ENCODE data around the gene ST8SIA5. TPM values are rescaled to one million over a fixed set of nuclear protein-coding genes. Genes with fewer than 3 reads are reported as not detected.

ST8SIA5 gene
- total and polyA plus RNA-seq, 9 of the 15 experiments (the other 6 are each of a cell fraction or from before 2014, with no cell fraction given), result 0.03 to 0.33 (median 0.06) TPM; not detected in 5

GRCh38 chr18:46624127-46624526 lies 132.7 kb downstream of the ST8SIA5 start:
- peaks cover 0 to 5% of the 10 kb centered on the region in 2 experiments; a peak in 2 of 5 replicates for H3K4me1 ChIP-seq (replicated peaks in 1 of 2; ENCODE audit: control insufficient read depth in 2 of 2, insufficient read depth in 2 of 2, low read length in 2 of 2)
- H3K36me3 ChIP-seq (ENCODE audit: control insufficient read depth, insufficient read depth, low read length), result no peaks in the 10 kb centered on the region
- BruUV-seq (replicated peaks), result no TSS peak
- no peaks in the 10 kb centered on the region; a peak in 1 of 5 replicates for H3K27me3 ChIP-seq (ENCODE audit: control insufficient read depth in 2 of 2, insufficient read depth in 2 of 2, low read length in 2 of 2)
- WGBS (ENCODE audit: insufficient coverage, low coverage, missing lambda C conversion rate), result 5% methylated on average over 6 of the region's 11 CpGs
- POLR2A ChIA-PET, result no interaction called here
- no peak overlapping the region for H3K9ac ChIP-seq (ENCODE audit: insufficient read depth in 1 of 2, low read depth in 2 of 2, low read length in 2 of 2)
- no peaks in the 10 kb centered on the region for H3K9me3 ChIP-seq (replicated peaks; ENCODE audit: control insufficient read depth, insufficient read depth, low read depth, low read length)
- no peak for DNase-seq (ENCODE audit: extremely low read depth in 1 of 4, low spot score in 3 of 4)
- no peak for FAIRE-seq
- CTCF ChIA-PET (ENCODE audit: low intra/inter-chr PET ratio), result no interaction called here
- H3K27ac ChIP-seq (ENCODE audit: extremely low read depth, low read depth, low read length), result no peak overlapping the region
- intact Hi-C loops (cut with micrococcal nuclease), result loop anchor here (10.0 kb wide), 1 partner anchor 69 kb away; no protein-coding TSS in a partner anchor
- no peak overlapping the region for H3K4me3 ChIP-seq
- no peaks in the 10 kb centered on the region for H4K20me1 ChIP-seq (replicated peaks; ENCODE audit: control insufficient read depth, insufficient read depth, low read length)
- no peaks in the 10 kb centered on the region for H3K9me1 ChIP-seq (ENCODE audit: control insufficient read depth, insufficient read depth, low read length)
- in situ Hi-C loops (cut with MboI), result no loop called here
- ATAC-seq, result no peak
- no peaks in the 10 kb centered on the region for H3K79me2 ChIP-seq (ENCODE audit: control insufficient read depth, insufficient read depth, low read length)
- H2AFZ ChIP-seq (ENCODE audit: low read depth, low read length), result no peak overlapping the region
- no peak overlapping the region for H3K4me2 ChIP-seq (ENCODE audit: insufficient read depth, low read length)
- TF ChIP-seq PHB2 (IDR thresholded peaks at IDR 0.05; ENCODE audit: low read depth) (no peak), ETV1 (tag; conservative IDR thresholded peaks at IDR 0.05; ENCODE audit: low read depth) (no peak), ZBTB26 (CRISPR knock-in tag; IDR thresholded peaks at IDR 0.05) (no peak), ADNP (tag; IDR thresholded peaks at IDR 0.05) (no peak), HDAC3 (IDR thresholded peaks at IDR 0.05; ENCODE audit: borderline replicate concordance, partially characterized antibody) (no peak), RBFOX2 (IDR thresholded peaks at IDR 0.05; ENCODE audit: low read depth, low read length) (no peak), PYGO2 (tag; IDR thresholded peaks at IDR 0.05) (no peak), SIN3A (IDR thresholded peaks at IDR 0.05; ENCODE audit: borderline replicate concordance in 2 of 2, control insufficient read depth in 1 of 2, low read depth in 2 of 2, low read length in 2 of 2) (no peak), RERE (CRISPR knock-in tag; IDR thresholded peaks at IDR 0.05; ENCODE audit: borderline replicate concordance) (no peak), ZNF165 (CRISPR knock-in tag; IDR thresholded peaks at IDR 0.05; ENCODE audit: borderline replicate concordance) (no peak), SIX5 (IDR thresholded peaks at IDR 0.05; ENCODE audit: borderline replicate concordance in 1 of 2, insufficient read depth in 1 of 2, low read depth in 1 of 2, low read length in 2 of 2) (no peak), PATZ1 (CRISPR knock-in tag; IDR thresholded peaks at IDR 0.05; ENCODE audit: borderline replicate concordance) (no peak), ZNF644 (tag; IDR thresholded peaks at IDR 0.05; ENCODE audit: low read depth) (no peak), ZNF41 (CRISPR knock-in tag; conservative IDR thresholded peaks at IDR 0.05) (no peak)
